ENCODE data around the gene TEX50. TPM values are rescaled to one million over a fixed set of nuclear protein-coding genes. Genes with fewer than 3 reads are reported as not detected.
A peak's percentile ranks its signal among the peaks of the same experiment; 100 is the strongest.
"Not testable (repeated sequence)": the region's sequence is repeated elsewhere in the genome, so short reads cannot be mapped to it uniquely, and the experiment has no call there.

Gene TEX50
- polyA plus RNA-seq, 6 donors from 2014 or later, result not detected

- Mint-ChIP-seq H3K27ac (no peak overlapping the region), H3K9me3 (peaks cover 0 to 17% (median 2%) of the 10 kb centered on the region in 7 donors), H3K4me3 (no peak overlapping the region), H3K4me1 (no peaks in the 10 kb centered on the region), H3K36me3 (no peaks in the 10 kb centered on the region), H3K27me3 (peaks cover 0 to 15% (median 4%) of the 10 kb centered on the region in 3 donors)
- DNase-seq (no peak), ATAC-seq (ENCODE audit: low read depth in 2 of 2) (no peak)
Measured at GRCh38 chr1:173638043-173639021, 3.2 kb downstream of the TEX50 start.

DNA sequence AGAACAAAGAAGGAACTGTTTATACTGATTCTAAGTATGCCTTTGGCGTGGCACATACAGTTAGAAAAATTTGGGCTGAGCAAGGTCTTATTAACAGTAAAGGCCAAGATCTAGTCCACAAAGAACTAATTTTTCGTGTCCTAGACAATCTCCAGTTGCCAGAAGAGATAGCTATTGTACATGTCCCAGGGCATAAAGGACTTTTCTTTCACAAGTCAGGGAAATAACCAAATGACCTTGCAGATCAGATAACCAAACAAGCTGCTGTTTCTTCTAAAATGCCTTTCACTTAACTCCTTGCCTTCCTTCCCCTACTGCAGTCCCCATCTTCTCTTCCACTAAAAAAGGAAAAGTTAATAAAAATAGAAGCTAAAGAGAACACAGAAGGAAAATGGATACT lies 4.0 kb downstream of the TEX50 start:
- H3K4me1 Mint-ChIP-seq, result no peaks in the 10 kb centered on the region
- no peak overlapping the region for H3K4me3 Mint-ChIP-seq
- H3K27ac Mint-ChIP-seq, result peak overlapping the region in 1 of 6 donors; percentile 7
- peaks cover 0 to 15% (median 4%) of the 10 kb centered on the region in 3 donors for H3K27me3 Mint-ChIP-seq
- no peaks in the 10 kb centered on the region for H3K36me3 Mint-ChIP-seq
- no peak for ATAC-seq (ENCODE audit: low read depth in 2 of 2)
- DNase-seq, result no peak
- peaks cover 0 to 13% (median 2%) of the 10 kb centered on the region in 7 donors for H3K9me3 Mint-ChIP-seq

DNA sequence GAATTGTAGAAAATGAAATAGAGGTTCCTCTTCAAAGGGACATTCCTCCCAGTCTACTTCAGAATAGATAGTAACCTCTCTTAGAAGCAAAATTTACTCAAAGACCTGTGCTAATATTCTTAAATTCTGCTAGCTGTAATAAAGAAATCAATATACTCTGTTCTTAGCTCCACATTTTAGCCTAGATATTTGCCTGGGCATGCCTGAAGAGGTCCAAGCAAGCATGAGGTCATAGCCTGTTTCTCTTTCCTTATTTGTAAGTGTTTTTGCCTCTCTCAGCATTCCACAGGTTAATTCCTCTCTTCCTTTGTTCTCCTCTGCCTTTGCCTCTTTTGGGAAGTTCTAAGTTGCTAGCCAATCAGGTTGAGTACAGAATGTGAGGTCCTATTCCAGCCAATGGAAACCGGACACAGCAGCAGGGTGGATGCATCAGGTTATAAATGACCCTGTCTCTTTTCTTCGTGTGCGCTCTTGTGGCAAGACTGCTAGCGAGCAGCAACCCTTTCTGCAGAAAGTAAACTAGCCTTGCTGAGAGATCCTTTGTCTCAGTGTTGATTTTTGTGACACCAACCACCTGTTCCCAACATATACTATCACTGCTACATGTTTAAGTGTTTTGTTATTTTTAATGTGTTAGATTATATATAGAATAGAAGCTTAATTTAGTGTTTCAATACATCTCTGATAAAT lies 7.5 kb downstream of the TEX50 start:
- H3K4me1 Mint-ChIP-seq, result not testable (repeated sequence)

DNA sequence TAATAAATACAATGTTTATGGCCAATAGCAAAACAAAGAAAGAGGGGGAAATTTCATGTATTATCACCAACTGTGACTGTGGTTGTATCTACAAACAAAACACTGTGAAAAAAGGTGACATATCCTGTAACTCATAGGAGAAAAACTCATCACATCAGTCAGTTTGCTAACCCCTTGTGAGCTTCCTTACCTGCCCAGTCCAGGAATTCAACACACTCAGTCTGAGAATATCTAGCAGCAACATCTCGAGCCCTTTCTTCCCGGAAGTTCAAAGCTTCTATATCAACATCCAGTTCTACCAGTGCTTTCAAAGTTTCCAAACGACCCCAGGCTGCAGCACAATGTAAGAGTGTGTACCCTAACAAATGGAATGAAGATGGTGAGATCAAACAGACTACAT lies 11.5 kb downstream of the TEX50 start:
- no peaks in the 10 kb centered on the region for H3K4me1 Mint-ChIP-seq
- no peak overlapping the region for H3K4me3 Mint-ChIP-seq
- peaks cover 0 to 9% (median 4%) of the 10 kb centered on the region in 3 donors for H3K27me3 Mint-ChIP-seq
- no peak overlapping the region for H3K27ac Mint-ChIP-seq
- ATAC-seq (ENCODE audit: low read depth in 2 of 2) (no peak), DNase-seq (no peak)
- H3K9me3 Mint-ChIP-seq, result peaks cover 0 to 7% (median 1%) of the 10 kb centered on the region in 7 donors
- no peaks in the 10 kb centered on the region for H3K36me3 Mint-ChIP-seq

More for the DNA sequence above, 7.5 kb downstream of the TEX50 start:
- not testable (repeated sequence) for DNase-seq; H3K4me3 Mint-ChIP-seq; H3K27me3 Mint-ChIP-seq; H3K27ac Mint-ChIP-seq; ATAC-seq (ENCODE audit: low read depth in 2 of 2); H3K9me3 Mint-ChIP-seq; H3K36me3 Mint-ChIP-seq

GRCh38 chr1:173648880-173649605 lies 13.9 kb downstream of the TEX50 start:
- Mint-ChIP-seq H3K27ac (no peak overlapping the region), H3K36me3 (no peaks in the 10 kb centered on the region), H3K27me3 (peaks cover 6 to 24% (median 23%) of the 10 kb centered on the region in 3 donors), H3K4me3 (no peak overlapping the region), H3K9me3 (peaks cover 0 to 12% (median 3%) of the 10 kb centered on the region in 7 donors), H3K4me1 (no peaks in the 10 kb centered on the region)
- ATAC-seq (ENCODE audit: low read depth in 2 of 2) (no peak), DNase-seq (no peak)

DNA sequence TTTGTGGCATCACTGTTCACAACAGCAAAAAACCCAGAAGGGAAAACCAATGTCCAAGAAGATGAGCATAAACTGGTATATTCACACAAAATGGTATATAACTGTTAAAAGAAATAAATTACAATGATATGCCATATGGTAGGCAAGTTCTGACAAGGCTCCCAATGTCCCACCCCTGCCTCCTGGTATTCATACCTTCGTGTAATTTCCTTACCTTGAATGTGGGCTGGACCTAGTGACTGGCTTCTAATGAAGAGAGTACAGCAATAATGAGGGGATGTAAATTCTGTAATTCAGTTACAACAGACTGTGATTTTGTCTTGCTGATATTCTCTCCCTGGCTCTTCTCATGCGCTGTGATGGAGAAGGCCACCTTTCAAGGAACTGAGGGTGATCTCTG lies 25.2 kb downstream of the TEX50 start:
- no peak for DNase-seq
- Mint-ChIP-seq H3K36me3 (peaks cover 0 to 8% of the 10 kb centered on the region in 2 donors), H3K27ac (no peak overlapping the region), H3K27me3 (peaks cover 0 to 13% (median 8%) of the 10 kb centered on the region in 3 donors), H3K4me1 (no peaks in the 10 kb centered on the region), H3K4me3 (no peak overlapping the region), H3K9me3 (peaks cover 0 to 10% (median 6%) of the 10 kb centered on the region in 7 donors)
- ATAC-seq (ENCODE audit: low read depth in 2 of 2), result no peak

DNA sequence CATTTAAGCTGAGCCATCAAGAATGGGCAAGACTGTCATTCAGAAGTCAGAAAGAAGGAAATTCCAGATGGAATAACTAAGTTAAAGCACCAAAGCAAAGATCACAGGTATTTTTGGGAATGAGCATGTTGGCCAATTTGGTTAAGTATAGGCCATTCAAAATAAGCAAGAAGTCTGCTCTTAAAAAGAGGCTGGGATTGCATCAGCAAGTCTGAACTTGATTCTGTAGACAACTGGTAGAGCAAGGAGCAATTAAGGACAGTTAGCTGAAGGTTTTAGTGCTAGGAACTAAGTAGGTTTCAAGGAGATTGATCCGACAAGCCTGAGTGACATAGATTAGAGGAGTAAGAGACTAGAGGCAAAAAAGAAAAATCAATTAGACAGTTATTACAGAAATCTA lies 26.1 kb downstream of the TEX50 start:
- Mint-ChIP-seq H3K9me3 (peaks cover 0 to 4% (median 3%) of the 10 kb centered on the region in 7 donors), H3K27ac (no peak overlapping the region), H3K4me3 (no peak overlapping the region), H3K4me1 (no peaks in the 10 kb centered on the region), H3K36me3 (peaks cover 0 to 4% of the 10 kb centered on the region in 2 donors), H3K27me3 (peaks cover 0 to 7% (median 2%) of the 10 kb centered on the region in 3 donors)
- DNase-seq (no peak), ATAC-seq (ENCODE audit: low read depth in 2 of 2) (no peak)

GRCh38 chr1:173661763-173662162 lies 26.6 kb downstream of the TEX50 start:
- Mint-ChIP-seq H3K4me3 (no peak overlapping the region), H3K27me3 (peaks cover 0 to 5% (median 0%) of the 10 kb centered on the region in 3 donors), H3K27ac (peak overlapping the region in 1 of 6 donors; percentile 58), H3K9me3 (no peaks in the 10 kb centered on the region), H3K4me1 (no peaks in the 10 kb centered on the region), H3K36me3 (no peaks in the 10 kb centered on the region)
- no peak for ATAC-seq (ENCODE audit: low read depth in 2 of 2)
- no peak for DNase-seq

- no peak for ATAC-seq (ENCODE audit: low read depth in 2 of 2)
- Mint-ChIP-seq H3K27ac (no peak overlapping the region), H3K9me3 (no peaks in the 10 kb centered on the region)
Measured at GRCh38 chr1:173663159-173663558, 28.0 kb downstream of the TEX50 start.

DNA sequence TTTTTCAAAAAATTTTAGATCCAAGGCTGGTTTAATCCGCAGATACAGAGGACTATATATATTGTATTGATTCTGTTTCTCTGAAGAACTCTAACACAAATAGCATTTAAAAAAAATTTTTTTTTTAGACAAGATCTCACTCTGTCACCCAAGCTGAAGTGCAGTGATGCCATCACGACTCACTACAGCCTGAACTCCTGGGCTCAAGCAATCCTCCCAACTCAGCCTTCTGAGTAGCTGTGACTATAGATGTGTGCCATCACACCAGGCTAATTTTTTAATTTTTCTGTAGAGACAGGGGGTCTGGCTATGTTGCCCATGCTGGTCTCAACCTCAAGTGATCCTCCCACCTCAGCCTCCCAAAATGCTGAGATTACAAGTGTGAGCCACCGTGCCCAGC lies 31.5 kb downstream of the TEX50 start:
- H3K27ac Mint-ChIP-seq, result no peak overlapping the region
- H3K36me3 Mint-ChIP-seq, result no peaks in the 10 kb centered on the region
- H3K4me1 Mint-ChIP-seq, result peaks cover 8 to 11% (median 9%) of the 10 kb centered on the region in 3 donors
- DNase-seq (no peak), ATAC-seq (ENCODE audit: low read depth in 2 of 2) (no peak)
- no peak overlapping the region for H3K4me3 Mint-ChIP-seq
- H3K9me3 Mint-ChIP-seq, result no peaks in the 10 kb centered on the region
- H3K27me3 Mint-ChIP-seq, result peaks cover 17 to 45% (median 42%) of the 10 kb centered on the region in 3 donors

More at GRCh38 chr1:173663159-173663558, 28.0 kb downstream of the TEX50 start:
- no peak for DNase-seq
- peaks cover 0 to 15% (median 11%) of the 10 kb centered on the region in 3 donors for H3K27me3 Mint-ChIP-seq
- H3K36me3 Mint-ChIP-seq, result no peaks in the 10 kb centered on the region
- H3K4me3 Mint-ChIP-seq, result no peak overlapping the region
- H3K4me1 Mint-ChIP-seq, result no peaks in the 10 kb centered on the region

GRCh38 chr1:173669491-173669941 lies 34.4 kb downstream of the TEX50 start, which contains the start of gene ANKRD45:
TSS of gene ANKRD45 (minus strand) at chr1:173669851. CDS start at chr1:173659418, 10,433 bp downstream.
- Mint-ChIP-seq H3K36me3 (peaks cover 0 to 7% of the 10 kb centered on the region in 2 donors), H3K9me3 (peaks cover 0 to 3% (median 0%) of the 10 kb centered on the region in 7 donors), H3K27me3 (peaks cover 17 to 57% (median 50%) of the 10 kb centered on the region in 3 donors), H3K27ac (no peak within 1 kb of the TSS), H3K4me1 (peaks cover 8 to 11% (median 9%) of the 10 kb centered on the region in 3 donors), H3K4me3 (peak within 1 kb of the TSS in 6 of 8 donors; percentile 5 to 74 (median 54))
- DNase-seq (peak; percentile 3), ATAC-seq (ENCODE audit: low read depth in 2 of 2) (no peak)

- H3K4me1 Mint-ChIP-seq; DNase-seq; H3K4me3 Mint-ChIP-seq; H3K27ac Mint-ChIP-seq; ATAC-seq (ENCODE audit: low read depth in 2 of 2): not testable (repeated sequence)
- Mint-ChIP-seq H3K27me3 (peaks cover 9 to 38% (median 36%) of the 10 kb centered on the region in 3 donors), H3K9me3 (peaks cover 0 to 26% (median 10%) of the 10 kb centered on the region in 7 donors), H3K36me3 (peaks cover 12 to 14% of the 10 kb centered on the region in 2 donors)
Measured at GRCh38 chr1:173674496-173674895, 39.4 kb downstream of the TEX50 start.

Data from naive B cell (primary cell).